Activated T-cell treated with anti-CD3 and anti-CD28 coated beads for 4 hours (primary cell): ENCODE results near the gene KAT6B.
"Not testable (repeated sequence)": the region's sequence is repeated elsewhere in the genome, so short reads cannot be mapped to it uniquely, and the experiment has no call there.

Experiments
- DNase-seq: peaks from one replicate; pipeline ENCODE4 v3.0.0-alpha.2; 2020

The KAT6B gene

DNA sequence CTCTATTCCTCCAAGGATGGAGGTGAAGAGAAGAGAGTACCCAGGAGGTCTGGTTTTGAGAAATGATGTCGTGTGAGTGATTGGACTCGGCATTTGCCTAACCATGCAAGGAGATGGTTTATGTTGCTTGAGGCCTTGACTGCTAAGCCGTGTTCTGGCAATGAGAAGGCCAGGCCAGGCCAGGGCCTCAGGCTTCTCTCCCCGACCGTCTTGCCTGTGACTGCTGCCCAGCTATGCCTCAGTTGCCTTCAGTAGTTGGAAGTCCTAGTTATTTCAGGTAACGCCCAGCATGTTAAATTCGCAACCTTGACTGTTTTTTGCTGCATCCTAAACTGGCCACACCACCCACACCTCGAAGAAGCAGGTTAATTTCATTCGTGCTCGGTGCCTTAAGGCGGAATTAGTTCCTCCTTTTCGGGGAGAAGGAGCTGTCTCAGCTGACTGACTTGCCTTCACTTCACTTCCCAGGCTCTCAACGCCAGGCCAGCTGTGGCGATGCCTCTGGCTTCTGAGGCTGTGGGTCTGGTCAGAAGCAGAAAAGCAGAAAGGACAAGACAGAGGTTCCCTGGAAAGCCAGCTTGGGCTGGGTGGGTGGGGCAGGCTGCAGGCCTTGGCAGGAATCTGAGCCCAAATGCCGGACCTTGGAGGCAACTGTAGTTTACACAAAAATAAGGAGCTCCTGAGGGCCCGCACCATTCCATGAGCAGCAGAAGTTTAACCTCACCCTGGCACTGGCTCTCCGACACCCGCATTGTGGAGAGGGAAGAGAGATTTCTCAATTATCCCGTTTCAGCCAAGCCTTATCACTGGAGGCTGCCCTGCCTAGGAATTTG is 223.1 kb downstream of the KAT6B start:
- no peak for DNase-seq

DNA sequence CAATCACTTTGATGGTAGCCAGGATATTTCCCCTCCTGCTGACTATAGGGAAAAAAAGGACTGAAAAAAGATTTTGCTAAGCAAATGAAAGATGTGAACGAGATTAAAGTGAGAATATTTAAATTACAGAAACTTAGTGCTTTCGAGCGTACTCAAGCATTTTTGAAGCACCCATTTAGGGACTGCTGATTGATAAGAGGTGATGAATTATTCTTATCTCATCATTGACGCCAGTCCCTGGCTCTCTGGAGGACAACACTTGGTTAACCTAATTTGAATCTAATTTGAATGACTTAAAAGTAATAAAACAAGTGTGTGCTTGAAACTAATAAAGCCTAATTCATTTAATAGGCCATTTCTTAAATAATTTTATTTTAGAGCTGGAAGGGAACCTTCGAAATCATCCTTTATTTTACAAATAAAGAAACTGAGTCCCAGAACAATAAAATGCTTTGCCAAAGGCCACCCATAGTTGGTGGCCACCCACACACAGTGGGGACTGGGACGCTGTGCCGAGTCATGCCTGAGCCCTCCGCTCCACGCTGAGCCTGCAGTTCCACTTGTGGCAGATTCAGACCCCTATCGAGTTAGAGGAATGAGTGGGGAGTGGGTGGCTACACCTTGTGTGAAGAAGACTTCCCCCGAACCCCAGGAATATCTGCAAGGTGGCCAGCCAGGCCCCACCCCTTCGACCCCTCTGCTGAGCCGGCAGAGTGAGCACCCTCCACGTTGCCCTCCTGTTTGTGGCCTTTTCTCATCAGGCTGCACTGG is 223.9 kb downstream of the KAT6B start:
- DNase-seq: no peak

DNA sequence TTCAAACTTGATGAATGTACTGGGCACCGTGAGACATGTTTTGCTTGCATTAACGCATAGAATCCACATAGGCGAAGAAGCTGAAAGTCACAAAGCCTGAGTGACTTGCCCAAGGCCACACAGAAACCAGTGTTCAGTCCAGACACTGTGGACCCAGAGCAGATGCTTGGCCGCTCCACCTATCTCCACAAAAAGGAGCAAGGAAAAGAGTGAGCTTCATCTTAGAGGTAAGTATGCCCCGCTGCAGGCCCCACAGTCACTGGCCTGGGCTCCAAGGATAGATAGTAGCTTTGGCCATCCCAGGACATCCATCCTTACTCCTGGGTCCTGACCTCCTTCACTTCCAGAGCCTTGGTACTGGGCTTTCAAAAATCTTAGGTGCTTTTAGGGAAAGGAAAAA is 224.9 kb downstream of the KAT6B start:
- DNase-seq: no peak

DNA sequence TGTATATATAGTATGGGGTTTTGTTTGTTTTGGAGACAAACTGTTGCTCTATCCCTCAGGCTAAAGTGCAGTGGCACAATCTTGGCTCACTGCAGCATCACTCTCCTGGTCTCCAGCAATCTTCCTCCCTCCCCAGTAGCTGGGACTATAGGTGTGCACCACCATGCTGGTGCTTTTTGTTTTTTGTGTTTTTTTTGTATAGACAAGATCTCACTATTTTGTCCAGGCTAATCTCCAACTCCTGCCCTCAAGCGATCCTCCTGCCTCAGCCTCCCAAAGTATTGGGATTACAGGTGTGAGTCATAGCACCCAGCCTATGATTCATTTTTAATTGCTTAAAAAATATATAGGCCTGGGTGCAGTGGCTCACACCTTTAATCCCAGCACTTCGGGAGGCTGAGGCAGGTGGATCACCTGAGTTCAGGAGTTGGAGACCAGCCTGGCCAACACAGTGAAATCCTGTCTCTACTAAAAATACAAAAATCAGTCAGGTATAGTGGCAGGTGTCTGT is 229.6 kb downstream of the KAT6B start:
- not testable (repeated sequence) for DNase-seq

DNA sequence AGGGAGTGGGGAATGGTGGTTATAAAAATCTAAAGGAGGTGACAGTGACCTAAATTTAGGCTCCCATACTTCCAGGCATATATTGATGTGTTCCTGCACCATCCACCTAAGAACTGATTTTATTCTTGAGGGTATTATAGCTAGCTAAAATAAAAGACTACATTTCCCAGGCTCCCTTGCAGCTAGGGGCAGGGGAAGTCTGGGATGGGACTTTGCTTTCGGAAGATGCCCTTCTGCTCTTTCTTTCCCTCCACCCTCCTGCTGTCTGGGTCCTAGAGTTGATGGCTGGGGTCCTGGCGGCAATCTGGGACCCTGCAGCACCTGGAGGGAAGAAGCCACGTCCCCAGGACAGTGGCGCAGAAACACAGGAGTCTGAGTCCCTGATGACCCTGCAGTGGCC is 231.3 kb downstream of the KAT6B start:
- DNase-seq: no peak

DNA sequence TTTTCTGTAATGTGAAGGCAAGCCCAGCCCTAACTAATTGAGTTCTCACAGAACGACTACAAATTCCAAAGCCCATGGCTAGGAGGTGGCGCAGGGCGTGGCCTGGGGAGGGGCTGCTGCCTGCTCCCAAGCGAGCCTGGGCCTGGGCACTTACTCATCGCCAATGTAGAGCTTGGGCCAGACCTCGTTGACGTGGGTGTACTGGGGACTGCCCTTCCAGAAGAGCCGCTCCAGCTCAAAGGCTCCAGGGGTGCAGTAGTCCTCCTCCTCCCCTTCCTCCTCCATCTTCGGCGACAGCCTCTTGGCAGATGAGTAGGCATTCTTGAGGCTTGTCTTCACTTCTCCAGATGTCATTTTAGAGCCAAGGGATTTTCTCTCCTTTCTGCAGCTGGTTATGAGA is 231.8 kb downstream of the KAT6B start:
- no peak for DNase-seq

DNA sequence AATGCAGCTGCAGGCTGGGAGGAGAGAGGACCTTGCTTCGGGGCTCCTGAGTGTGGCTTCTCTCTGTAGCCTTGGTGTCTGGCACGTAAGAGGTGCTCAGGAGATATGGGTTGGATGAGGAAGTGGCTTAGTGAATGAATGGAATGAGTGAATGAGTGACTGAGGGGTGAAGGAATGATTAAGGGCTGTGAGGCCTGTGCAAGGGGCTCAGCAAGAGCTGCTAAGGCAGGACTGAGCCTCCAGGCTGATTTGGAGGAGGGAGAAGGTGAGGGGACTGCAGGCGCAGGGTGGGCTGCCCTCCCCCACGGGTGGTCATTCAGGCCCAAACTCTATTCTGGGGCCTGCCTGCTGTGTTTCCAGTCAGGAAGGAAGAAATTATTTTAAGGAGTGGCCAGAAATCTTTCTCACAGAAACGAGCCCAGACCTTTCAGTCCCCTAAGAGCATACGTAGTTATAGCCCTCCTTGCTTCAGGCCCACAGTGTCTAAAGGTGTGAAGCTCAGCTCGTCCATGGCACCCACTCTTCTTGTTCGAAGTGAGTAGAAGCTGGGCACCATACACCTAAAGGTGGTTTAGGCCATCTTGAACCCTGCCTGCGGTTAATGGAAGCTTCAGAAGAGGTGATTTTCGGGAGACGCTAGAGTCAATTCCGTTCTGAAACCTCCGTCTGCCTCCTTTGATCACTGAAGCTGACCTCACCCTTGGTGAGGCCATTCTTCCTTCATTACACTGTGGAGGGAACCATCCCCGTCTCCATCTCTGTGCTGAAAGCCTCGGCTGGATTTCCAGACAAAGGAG is 235.5 kb downstream of the KAT6B start:
- no peak for DNase-seq

DNA sequence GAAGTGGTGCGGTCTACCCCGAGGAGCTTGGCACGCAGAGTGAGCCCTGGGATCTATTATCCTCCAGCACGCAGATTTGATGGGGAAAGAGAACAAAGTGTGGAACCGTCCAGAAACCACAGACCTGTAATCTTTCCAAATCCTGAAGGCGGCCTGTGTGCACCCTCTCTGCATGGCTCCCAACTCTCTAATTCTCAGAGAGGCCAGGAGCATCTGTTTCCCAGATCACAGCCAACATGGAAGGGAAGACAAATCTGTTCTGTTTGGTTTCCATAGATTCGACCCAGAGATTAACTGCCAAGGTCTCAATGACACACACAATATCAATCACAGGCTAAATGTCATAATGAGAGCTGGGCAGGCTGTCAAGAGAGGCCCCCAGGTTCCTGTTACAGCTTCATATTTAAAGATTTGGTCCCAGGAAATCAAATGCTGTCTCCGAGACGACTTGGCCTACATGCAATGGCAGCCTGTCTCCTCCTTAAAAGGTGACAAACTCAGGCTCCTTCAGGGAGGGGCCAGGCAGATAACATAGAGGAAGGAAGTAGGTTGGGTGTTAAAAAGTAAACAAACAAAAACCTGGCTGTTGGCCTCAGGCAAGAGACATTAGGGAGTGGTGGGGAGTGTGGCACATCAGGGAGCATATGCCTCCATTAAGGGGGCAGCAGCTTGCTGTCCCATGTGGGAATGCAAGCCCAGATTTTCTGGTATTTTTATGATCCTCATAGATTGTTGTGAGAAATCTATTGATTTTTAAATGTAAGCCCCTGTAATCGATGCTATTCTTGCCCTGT is 236.3 kb downstream of the KAT6B start:
- DNase-seq: no peak

DNA sequence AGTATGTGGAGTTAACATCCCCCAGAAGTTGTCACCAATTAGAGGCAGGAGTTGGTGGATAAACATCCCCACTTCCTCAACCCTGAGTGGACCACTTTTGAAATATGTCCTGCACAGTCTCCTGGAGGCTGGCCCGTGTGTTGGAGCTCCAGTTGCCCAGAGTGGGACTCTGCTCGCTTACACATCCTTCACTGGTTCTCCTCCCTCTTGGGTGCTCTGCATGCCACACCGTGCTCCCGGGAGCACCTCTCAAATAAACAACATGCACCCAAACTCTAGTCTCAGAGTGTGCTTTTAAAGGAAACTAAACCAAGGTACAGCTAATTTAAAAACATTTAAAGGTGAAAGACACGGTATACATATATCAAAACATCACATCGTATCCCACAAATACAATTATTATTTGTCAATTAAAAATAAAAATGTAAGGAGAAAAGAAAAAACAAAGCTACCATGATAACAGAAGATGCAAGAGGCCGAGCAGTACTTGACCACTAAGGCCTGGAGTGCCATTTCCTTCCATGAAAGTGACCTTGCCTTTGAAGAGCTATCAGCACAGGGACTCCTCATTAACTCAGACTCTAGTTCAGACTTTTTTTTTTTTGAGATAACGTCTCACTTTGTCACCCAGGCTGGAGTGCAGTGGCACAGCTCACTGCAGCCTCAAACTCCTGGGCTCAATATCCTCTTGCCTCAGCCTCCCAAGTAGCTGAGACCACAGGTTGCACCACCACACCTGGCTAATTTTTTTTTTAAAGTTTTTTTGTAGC is 237.2 kb downstream of the KAT6B start:
- no peak for DNase-seq

DNA sequence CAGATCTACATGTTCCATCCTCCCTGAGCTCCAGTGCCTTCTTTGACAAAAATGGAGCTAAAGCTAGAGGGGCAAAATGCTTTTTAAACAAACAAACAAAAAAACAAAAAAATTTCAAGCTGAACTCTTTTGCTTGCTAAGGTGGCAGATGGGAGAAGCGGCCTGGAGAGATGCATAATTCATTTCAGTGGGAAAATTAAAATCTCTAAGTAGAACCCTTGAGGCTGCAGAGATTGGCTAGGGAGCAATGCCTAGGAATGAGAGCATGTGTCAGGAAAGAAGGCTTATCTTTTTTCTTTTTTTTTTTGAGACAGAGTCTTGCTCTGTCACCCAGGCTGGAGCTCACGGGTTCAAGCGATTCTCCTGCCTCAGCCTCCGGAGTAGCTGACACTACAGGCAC is 238.7 kb downstream of the KAT6B start:
- DNase-seq: no peak

DNA sequence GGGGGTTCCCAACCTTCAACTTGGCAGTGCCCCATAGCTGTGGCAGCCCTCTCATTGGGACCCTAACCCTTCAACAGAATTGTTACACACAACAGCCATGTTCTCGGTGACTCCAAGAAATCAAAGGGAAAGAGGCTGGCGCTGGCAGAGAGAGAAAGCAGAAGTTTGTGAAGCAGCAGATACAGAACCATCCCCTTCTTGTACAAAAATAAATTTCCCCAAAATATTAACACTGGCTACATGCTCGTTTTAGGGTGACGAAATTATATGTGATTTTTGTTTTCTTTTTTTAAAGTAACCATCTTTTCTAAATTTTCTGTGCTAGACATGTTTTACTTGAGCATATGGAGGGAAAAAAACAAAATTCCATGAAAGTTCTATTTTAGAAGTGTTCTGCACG is 239.9 kb downstream of the KAT6B start:
- DNase-seq: no peak

DNA sequence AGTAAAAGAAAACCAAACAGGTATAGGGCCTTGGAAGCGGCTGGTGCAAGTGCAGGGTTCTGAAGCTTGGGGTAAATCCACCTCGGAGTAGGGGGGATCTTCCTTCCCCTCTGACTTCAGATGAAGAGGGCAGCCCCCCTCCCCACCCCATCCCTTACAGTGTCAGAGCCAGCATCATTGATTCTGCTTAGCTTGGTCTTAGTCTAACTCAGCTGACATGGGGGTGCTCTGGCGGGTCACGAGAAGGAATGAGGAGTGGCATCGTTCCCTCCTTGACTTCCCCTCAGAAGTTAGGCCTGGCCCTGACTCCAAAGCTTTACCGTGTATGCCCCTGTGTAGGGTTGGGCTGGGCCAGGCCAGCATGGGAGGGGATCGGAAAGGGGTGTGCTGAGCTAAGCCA is 240.9 kb downstream of the KAT6B start:
- no peak for DNase-seq

DNA sequence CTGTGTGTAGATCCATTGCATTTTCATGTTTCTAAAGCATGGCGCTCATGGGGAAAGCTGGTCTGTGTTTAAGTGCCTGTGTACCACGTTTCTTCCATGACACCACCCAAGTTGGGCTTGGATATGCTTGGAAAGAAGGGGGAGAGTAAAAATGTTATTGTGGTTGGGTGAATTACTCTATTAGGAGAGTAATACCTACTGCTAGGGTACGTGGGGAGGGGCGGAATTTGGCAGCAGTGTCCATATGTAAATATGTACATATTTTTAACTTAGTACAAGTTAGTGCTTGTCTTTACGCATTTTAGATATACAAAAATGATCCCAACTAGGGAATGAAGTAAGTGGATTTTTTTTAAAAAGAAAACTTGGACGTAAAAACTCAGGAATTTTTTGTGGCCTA is 242.1 kb downstream of the KAT6B start:
- no peak for DNase-seq

DNA sequence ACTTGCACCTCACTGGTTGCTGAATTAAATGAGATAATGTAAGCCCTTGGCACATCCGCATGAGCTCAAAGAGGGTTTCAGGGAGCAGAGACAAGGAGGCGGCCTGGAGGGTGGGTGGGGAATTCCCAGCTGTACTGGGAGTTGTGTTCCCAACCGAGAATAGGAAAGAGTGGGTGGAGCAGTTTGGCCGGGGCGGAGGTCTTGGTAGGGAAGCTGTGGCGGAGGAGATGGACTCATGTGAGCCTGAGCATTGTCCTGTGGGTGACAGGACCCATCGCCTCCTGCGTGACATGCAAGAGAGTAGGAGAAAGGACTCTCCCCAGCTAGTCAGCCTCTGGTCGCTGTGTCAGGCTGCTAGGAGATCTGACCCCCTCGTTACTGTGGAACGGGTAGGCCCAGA is 244.1 kb downstream of the KAT6B start:
- no peak for DNase-seq

DNA sequence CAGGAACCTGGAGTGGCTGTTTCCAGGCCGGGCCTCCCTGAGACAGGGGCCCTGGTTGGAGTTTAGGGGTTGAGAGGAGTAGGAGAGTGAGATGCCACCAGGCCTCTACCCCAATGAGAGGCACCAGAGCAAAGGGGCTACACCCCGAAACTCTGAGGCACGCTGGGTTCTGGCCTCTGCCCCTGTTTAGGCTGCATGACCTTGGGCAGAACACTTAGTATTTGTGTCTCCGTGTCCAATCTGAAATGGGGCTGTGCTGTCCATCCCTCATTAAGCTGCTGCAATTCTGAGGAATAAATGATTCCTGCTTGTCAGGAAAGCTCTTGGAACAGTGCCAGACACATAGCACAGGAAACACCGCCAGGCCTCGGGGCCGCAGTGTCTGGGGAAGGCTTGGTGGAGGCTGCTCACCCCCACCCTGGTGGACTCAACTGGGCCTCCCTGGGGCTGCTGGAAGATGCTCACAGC is 244.6 kb downstream of the KAT6B start:
- DNase-seq: no peak

DNA sequence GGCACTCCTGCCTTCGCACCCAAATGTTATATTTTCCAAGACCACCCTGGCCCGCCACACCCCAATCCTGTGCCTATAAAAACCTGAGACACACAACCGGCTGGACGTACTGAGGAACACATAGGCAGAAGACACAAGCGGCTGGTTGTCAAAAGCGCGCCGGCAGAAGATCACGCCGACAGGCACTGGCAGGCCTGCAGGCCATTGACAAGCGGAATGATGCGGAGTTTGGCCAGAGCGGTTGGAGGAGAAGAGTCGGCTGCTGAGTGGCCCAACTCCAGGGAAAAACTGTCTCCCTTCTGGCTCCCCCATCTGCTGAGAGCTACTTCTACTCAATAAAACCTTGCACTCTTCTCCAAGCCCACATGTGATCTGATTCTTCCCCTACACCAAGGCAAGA is 245.4 kb downstream of the KAT6B start:
- no peak for DNase-seq

DNA sequence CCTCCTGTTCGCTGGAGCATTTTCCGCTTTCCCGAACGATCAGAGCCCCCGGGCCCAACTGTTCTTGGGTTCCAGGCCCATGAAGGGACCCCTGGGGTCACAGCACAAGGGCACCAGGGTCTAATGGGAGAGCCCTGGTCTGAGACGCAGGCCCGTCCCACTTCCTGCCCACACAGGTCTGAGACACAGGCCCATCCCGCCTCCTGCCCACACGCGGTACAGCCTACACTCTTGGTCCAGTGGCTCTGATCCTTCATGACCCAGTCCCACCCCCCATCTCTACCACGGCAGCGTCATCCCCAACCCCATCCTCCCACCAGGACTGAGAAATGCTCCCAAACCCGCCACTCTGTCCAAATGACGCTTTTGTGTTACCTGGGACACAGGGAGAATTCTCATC is 246.3 kb downstream of the KAT6B start:
- DNase-seq: no peak

DNA sequence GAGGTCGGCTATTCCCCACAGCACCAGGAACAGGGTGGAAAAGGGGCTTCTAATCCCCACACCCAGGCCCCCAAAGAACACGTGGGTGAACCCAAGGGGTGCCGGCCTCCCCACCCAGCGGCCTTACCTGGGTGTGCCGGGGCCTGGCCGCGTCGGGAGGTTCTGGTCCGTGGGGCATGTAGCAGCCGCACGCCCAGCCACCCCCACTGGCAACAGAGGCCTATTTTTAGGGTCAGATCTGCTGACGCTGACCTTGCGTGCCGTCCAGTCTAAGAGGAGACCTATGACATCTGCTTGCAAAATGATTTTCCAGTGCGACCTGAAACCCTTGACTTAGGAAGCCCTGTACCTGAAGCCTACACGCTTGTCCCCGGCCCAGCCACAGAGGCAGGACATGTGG is 247.0 kb downstream of the KAT6B start:
- DNase-seq: no peak

DNA sequence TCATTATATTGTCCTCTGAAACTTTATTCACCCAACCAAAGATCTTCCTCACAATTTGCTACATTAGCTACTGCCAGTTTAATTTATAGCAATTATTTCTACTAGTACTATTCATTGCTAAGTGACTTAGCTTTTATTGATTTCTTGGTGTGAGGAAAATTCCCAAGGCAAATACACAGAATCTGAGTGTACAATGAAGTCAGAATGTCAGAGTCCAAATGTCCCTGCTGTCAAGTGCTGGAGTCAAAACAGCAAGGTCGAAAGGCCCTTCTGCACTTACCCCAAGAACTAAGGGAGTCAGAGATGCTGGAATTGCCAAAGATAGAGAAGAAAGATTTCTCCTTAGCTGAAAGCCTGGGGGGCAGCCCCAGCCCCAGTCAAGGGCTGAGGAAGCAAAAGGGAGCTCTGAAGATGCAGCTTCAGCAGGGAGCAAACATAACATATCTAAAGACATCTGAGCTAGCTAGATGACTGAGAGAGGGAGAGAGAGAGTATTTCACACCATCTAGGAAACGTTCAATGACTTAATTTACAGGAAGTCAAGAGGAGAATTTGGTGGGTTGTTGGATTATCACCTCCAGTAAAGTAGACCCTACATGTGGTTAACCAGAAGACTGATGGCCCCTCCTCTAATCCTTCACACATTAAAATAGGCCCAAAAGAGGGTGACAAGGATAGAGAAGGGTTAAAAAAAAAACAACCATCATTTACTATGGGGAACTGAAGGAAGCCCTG is 248.5 kb downstream of the KAT6B start:
- DNase-seq: no peak

DNA sequence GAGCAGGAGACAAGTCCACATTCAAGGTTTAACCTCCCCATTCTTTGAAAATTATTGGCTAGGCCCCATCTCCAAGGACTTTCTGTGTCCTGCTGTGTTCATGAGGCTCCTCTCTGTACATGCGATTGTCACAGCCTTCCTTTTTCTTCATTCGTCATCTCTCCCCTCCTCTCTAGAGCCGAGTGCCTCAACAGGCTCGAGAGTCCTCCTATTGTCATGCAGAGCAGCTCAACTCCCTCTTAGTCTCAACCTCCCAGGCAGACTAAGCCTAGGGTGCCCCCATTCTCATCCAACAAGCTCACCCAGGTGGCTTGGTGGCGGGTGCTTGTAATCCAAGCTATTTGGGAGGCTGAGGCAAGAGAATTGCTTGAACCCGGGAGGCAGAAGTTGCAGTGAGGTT is 249.9 kb downstream of the KAT6B start:
- DNase-seq: no peak
